Measurements from ENCODE around the gene MRPL41. TPM values are rescaled to one million over a fixed set of nuclear protein-coding genes. Genes with fewer than 3 reads are reported as not detected.

The MRPL41 gene
- total RNA-seq, 1 experiment from 2014 or later = 66.6 TPM

DNA sequence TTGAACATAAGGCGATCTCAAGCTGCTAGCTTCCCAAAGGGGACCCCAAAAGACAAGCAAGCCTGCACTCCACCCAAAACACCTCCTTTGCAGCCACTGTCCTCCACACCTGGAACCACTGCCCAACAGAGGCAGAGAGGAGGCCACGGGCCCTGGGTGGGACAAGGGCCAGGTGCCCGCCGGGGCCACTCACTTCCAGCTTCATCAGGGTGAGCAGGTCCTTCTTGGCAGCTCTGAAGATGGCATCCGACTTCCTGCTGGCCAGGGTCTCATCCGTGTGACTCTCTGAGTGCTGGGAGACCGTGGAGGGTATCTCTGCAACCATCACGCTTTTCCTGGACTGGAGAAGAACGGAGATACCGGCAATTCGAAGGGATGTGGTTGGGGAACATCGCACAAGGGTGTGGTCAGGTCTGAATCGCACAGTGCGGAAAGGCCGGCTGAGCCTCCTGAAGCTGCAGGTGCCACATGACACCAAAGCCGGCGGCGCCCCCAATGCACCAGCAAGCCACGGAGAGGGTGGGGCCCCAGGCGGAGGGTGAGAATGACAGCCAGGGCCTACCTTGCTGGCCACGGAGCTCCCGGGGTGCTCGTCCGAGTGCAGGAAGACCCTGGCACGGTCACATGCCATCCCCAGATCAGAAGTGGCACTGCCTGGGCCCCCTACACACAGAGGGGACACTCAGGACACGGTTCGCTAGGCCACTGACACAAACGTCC, 46.1 kb upstream of the MRPL41 start:
- no peak for DNase-seq (ENCODE audit: low spot score)
- ChIA-PET CTCF (interaction anchor here (1.2 kb wide), 1 partner anchor 83 kb away, joined by 7 read pairs; the partner anchor contains the start of gene EXD3), POLR2A (ENCODE audit: low non-redundant PET) (interaction anchor here (0.6 kb wide), 1 partner anchor 128 kb away, joined by 5 read pairs; no protein-coding TSS in a partner anchor)
- TF ChIP-seq, protein P1, sequence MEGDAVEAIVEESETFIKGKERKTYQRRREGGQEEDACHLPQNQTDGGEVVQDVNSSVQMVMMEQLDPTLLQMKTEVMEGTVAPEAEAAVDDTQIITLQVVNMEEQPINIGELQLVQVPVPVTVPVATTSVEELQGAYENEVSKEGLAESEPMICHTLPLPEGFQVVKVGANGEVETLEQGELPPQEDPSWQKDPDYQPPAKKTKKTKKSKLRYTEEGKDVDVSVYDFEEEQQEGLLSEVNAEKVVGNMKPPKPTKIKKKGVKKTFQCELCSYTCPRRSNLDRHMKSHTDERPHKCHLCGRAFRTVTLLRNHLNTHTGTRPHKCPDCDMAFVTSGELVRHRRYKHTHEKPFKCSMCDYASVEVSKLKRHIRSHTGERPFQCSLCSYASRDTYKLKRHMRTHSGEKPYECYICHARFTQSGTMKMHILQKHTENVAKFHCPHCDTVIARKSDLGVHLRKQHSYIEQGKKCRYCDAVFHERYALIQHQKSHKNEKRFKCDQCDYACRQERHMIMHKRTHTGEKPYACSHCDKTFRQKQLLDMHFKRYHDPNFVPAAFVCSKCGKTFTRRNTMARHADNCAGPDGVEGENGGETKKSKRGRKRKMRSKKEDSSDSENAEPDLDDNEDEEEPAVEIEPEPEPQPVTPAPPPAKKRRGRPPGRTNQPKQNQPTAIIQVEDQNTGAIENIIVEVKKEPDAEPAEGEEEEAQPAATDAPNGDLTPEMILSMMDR (conservative IDR thresholded peaks at IDR 0.05; ENCODE audit: low read depth, low read length) = no peak
- no peak for TF ChIP-seq EZH2 (IDR thresholded peaks at IDR 0.05; ENCODE audit: borderline replicate concordance, low read depth, low read length, poor library complexity, severe bottlenecking)
- no peaks in the 10 kb centered on the region for H3K9me3 ChIP-seq (ENCODE audit: low read depth, low read length, poor library complexity, severe bottlenecking)
- no peaks in the 10 kb centered on the region for H3K27me3 ChIP-seq (replicated peaks; ENCODE audit: insufficient read depth, low read depth, low read length, poor library complexity)
- H3K4me3 ChIP-seq (ENCODE audit: low read depth, low read length, poor library complexity, severe bottlenecking) = no peak overlapping the region
- intact Hi-C loops (cut with micrococcal nuclease; ENCODE audit: unreplicated experiment) = no loop called here
- no peaks in the 10 kb centered on the region for H3K4me1 ChIP-seq (ENCODE audit: insufficient read depth, low read length, poor library complexity, severe bottlenecking)
- H3K36me3 ChIP-seq (ENCODE audit: insufficient read depth, low read length, poor library complexity, severe bottlenecking) = no peaks in the 10 kb centered on the region
- H3K27ac ChIP-seq (ENCODE audit: low read depth, low read length, poor library complexity, severe bottlenecking) = no peak overlapping the region
- BruUV-seq (replicated peaks) = no TSS peak

GRCh38 chr9:137506274-137506673, 45.4 kb upstream of the MRPL41 start:
- POLR2A ChIA-PET (ENCODE audit: low non-redundant PET) = no interaction called here
- no TSS peak for BruUV-seq (replicated peaks)

DNA sequence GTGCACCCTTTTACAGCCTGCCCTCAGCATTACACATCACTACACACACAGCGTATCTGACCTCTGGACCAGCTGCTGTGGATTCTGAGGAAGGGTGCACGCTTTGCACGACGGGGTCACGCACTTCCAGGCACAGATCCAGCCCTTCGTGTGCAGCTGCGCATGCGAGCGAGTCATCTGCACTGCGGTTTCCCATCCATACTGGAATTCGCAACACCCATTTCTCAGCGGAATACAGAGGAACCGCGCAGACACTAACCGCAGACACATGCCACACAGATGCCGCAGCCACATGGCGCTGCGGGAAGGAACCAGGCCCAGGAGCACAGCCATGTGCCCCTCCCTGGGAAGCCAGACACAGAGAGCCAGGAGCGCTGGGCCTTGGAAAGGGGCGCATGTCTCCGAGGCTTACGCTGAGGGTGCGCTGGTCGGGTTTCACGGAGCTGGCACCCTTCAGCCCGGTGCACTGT, 44.9 kb upstream of the MRPL41 start:
- Histone ChIP-seq H3K9me3 (ENCODE audit: low read depth, low read length, poor library complexity, severe bottlenecking) (no peaks in the 10 kb centered on the region), H3K27ac (ENCODE audit: low read depth, low read length, poor library complexity, severe bottlenecking) (no peak overlapping the region), H3K36me3 (ENCODE audit: insufficient read depth, low read length, poor library complexity, severe bottlenecking) (no peaks in the 10 kb centered on the region), H3K4me3 (ENCODE audit: low read depth, low read length, poor library complexity, severe bottlenecking) (no peak overlapping the region), H3K4me1 (ENCODE audit: insufficient read depth, low read length, poor library complexity, severe bottlenecking) (no peaks in the 10 kb centered on the region), H3K27me3 (replicated peaks; ENCODE audit: insufficient read depth, low read depth, low read length, poor library complexity) (no peaks in the 10 kb centered on the region)
- BruUV-seq (replicated peaks) = no TSS peak
- CTCF ChIA-PET = no interaction called here
- no peak for DNase-seq (ENCODE audit: low spot score)
- intact Hi-C loops (cut with micrococcal nuclease; ENCODE audit: unreplicated experiment) = no loop called here
- TF ChIP-seq, protein P1 (conservative IDR thresholded peaks at IDR 0.05; ENCODE audit: low read depth, low read length) = no peak
- TF ChIP-seq EZH2 (IDR thresholded peaks at IDR 0.05; ENCODE audit: borderline replicate concordance, low read depth, low read length, poor library complexity, severe bottlenecking) = no peak
- POLR2A ChIA-PET (ENCODE audit: low non-redundant PET) = no interaction called here

More at GRCh38 chr9:137506274-137506673, 45.4 kb upstream of the MRPL41 start:
- CTCF ChIA-PET = no interaction called here
- no peak for TF ChIP-seq EZH2 (IDR thresholded peaks at IDR 0.05; ENCODE audit: borderline replicate concordance, low read depth, low read length, poor library complexity, severe bottlenecking)
- TF ChIP-seq, protein P1 (conservative IDR thresholded peaks at IDR 0.05; ENCODE audit: low read depth, low read length) = no peak
- H3K36me3 ChIP-seq (ENCODE audit: insufficient read depth, low read length, poor library complexity, severe bottlenecking) = no peaks in the 10 kb centered on the region
- no peak for DNase-seq (ENCODE audit: low spot score)
- intact Hi-C loops (cut with micrococcal nuclease; ENCODE audit: unreplicated experiment) = no loop called here
- H3K4me3 ChIP-seq (ENCODE audit: low read depth, low read length, poor library complexity, severe bottlenecking) = no peak overlapping the region
- no peaks in the 10 kb centered on the region for H3K27me3 ChIP-seq (replicated peaks; ENCODE audit: insufficient read depth, low read depth, low read length, poor library complexity)
- H3K4me1 ChIP-seq (ENCODE audit: insufficient read depth, low read length, poor library complexity, severe bottlenecking) = no peaks in the 10 kb centered on the region
- H3K27ac ChIP-seq (ENCODE audit: low read depth, low read length, poor library complexity, severe bottlenecking) = no peak overlapping the region
- no peaks in the 10 kb centered on the region for H3K9me3 ChIP-seq (ENCODE audit: low read depth, low read length, poor library complexity, severe bottlenecking)

Measured in A673 (cell line).